Measurements from ENCODE around the gene LOXL3. TPM values are rescaled to one million over a fixed set of nuclear protein-coding genes. Genes with fewer than 3 reads are reported as not detected.

The LOXL3 gene
- total and polyA plus RNA-seq, 2 of the 8 experiments (the other 6 are each of a cell fraction or from before 2014, with no cell fraction given), result 22.4 to 27.2 TPM

GRCh38 chr2:74554820-74555531 is 1.2 kb upstream of the LOXL3 start (continued):
- TF ChIP-seq BACH1 (IDR thresholded peaks at IDR 0.05; ENCODE audit: low read length) (0 out of 2 replicates have a peak, but pooled peaks have one; percentile 20), SRF (IDR thresholded peaks at IDR 0.05; ENCODE audit: low read depth, low read length) (no peak), E2F6 (IDR thresholded peaks at IDR 0.05) (peak; percentile 36; the same call in 1 of the 2 replicates), HDAC6 (IDR thresholded peaks at IDR 0.05; ENCODE audit: low read depth, low read length) (no peak), ASH2L (IDR thresholded peaks at IDR 0.05; ENCODE audit: low read length) (peak; percentile 36), POLR2AphosphoS5 (IDR thresholded peaks at IDR 0.05; ENCODE audit: low read depth, low read length) (no peak), JUND (IDR thresholded peaks at IDR 0.05; ENCODE audit: low read length) (no peak), BCL11A (IDR thresholded peaks at IDR 0.05; ENCODE audit: low read depth in 2 of 2, low read length in 2 of 2) (no peak), CBX8 (IDR thresholded peaks at IDR 0.05; ENCODE audit: borderline replicate concordance, low read depth, low read length) (no peak), EP300 (IDR thresholded peaks at IDR 0.05; ENCODE audit: borderline replicate concordance in 1 of 2, low read depth in 2 of 2, low read length in 2 of 2) (no peak), KDM4A (IDR thresholded peaks at IDR 0.05; ENCODE audit: low read depth, low read length, severe bottlenecking) (peak; percentile 89), KDM1A (IDR thresholded peaks at IDR 0.05; ENCODE audit: borderline replicate concordance, low read length) (no peak), EZH2 (IDR thresholded peaks at IDR 0.05; ENCODE audit: low read depth, low read length, severe bottlenecking) (no peak), TAF1 (IDR thresholded peaks at IDR 0.05; ENCODE audit: low read depth, low read length) (peak; percentile 35), RFX5 (IDR thresholded peaks at IDR 0.05; ENCODE audit: borderline replicate concordance, low read depth, low read length) (no peak), SP1 (IDR thresholded peaks at IDR 0.05; ENCODE audit: low read depth, low read length) (no peak), SAP30 (IDR thresholded peaks at IDR 0.05; ENCODE audit: insufficient read depth, insufficient replicate concordance, low read length) (peak; percentile 34)
- TF ChIP-seq, protein P1, sequence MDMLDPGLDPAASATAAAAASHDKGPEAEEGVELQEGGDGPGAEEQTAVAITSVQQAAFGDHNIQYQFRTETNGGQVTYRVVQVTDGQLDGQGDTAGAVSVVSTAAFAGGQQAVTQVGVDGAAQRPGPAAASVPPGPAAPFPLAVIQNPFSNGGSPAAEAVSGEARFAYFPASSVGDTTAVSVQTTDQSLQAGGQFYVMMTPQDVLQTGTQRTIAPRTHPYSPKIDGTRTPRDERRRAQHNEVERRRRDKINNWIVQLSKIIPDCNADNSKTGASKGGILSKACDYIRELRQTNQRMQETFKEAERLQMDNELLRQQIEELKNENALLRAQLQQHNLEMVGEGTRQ (IDR thresholded peaks at IDR 0.05; ENCODE audit: low read length), result no peak
- TF ChIP-seq, protein P2, sequence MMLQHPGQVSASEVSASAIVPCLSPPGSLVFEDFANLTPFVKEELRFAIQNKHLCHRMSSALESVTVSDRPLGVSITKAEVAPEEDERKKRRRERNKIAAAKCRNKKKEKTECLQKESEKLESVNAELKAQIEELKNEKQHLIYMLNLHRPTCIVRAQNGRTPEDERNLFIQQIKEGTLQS (IDR thresholded peaks at IDR 0.05; ENCODE audit: insufficient read depth, low read depth, low read length), result no peak
